Upper lobe of left lung (tissue), 4 donors: Measurements from ENCODE around the gene ASH1L.

Experiments
- CTCF ChIP-seq, 6 experiments: fragments of 450-650 bp in 4 of 6; fragments of 200-600 bp in 2 of 6; sonication (generic) in 2 of 6; IDR thresholded peaks; one replicate each; pipeline ENCODE4 v1.5.1; 2016 to 2019; ENCODE audit warnings: antibody characterized with exemption in 6 of 6
- EP300 ChIP-seq, 4 donors: sonication (generic); formaldehyde crosslinking; IDR thresholded peaks; one replicate each; pipeline ENCODE4 v1.5.1; 2017; ENCODE audit warnings: antibody characterized with exemption in 4 of 4, control low read depth in 2 of 4
- POLR2A ChIP-seq, 4 donors: fragments of 450-650 bp; IDR thresholded peaks; one replicate each; pipeline ENCODE4 v1.5.1; 2016 to 2017; ENCODE audit warnings: antibody characterized with exemption in 4 of 4, mild to moderate bottlenecking in 2 of 4

- TF ChIP-seq CTCF (IDR thresholded peaks at IDR 0.05) (no peak), EP300 (IDR thresholded peaks at IDR 0.05) (no peak), POLR2A (IDR thresholded peaks at IDR 0.05) (no peak)
Observed at GRCh38 chr1:155478270-155478852, 84.2 kb downstream of the ASH1L start.
